HL-60/S4 (cell line): ENCODE measurements around the gene OSBPL3.
"Not testable (repeated sequence)": the region's sequence is repeated elsewhere in the genome, so short reads cannot be mapped to it uniquely, and the experiment has no call there.

ENCODE experiments used
- in situ Hi-C: fragments of 300-500 bp; cut with MboI; formaldehyde crosslinking; loops from 2 replicates; pipeline ENCODE4 v1.14.3; 2022; ENCODE audit warnings: low sequenced_read_pairs

OSBPL3 gene

DNA sequence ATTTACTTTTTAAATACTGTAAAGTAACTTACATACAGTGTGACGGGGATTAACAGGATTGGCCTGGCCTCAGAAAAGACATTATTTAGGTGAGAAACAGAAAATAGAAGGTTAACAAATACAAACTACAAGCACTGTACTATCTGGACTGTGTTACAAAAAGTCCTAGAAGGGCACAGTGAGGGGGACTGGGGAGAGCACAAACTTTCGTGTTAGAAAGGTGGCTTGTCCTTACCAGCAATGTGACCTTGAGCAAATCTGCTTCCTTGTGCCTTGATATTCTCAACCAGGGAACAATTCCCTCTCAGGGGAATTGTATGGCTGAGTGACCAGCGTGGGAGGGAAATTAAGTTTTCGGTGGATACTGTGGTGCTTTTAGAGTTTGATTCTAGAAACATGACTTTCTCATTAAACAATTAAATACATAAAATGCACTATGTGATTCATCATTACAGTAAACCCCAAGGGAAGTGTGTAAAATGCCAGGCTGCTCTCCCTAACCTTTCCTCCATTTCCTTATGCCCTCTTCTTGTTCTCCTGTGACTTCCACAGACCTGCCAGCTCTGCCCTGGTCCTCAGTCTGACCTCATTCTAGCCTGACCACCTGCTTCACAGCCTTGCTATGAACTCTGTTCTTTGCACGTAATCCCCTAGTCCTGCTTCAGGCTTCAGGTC is 57.7 kb downstream of the OSBPL3 start:
- in situ Hi-C loops: no loop called here

DNA sequence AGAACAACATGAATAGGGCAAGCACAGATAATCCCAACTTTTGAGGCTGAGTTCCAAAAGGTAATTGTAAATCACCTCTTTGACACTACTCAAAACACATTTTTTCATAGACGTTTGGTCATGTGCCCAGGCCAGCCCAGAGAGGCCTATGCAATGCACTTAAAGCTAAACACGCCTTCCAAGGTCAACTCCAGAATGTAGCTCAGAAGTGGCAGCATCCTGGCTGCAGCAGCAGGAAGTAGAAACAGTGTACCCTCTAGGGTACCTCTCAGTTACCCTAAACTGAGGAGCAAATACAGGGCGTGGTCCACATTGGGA is 58.7 kb downstream of the OSBPL3 start:
- in situ Hi-C loops: no loop called here

DNA sequence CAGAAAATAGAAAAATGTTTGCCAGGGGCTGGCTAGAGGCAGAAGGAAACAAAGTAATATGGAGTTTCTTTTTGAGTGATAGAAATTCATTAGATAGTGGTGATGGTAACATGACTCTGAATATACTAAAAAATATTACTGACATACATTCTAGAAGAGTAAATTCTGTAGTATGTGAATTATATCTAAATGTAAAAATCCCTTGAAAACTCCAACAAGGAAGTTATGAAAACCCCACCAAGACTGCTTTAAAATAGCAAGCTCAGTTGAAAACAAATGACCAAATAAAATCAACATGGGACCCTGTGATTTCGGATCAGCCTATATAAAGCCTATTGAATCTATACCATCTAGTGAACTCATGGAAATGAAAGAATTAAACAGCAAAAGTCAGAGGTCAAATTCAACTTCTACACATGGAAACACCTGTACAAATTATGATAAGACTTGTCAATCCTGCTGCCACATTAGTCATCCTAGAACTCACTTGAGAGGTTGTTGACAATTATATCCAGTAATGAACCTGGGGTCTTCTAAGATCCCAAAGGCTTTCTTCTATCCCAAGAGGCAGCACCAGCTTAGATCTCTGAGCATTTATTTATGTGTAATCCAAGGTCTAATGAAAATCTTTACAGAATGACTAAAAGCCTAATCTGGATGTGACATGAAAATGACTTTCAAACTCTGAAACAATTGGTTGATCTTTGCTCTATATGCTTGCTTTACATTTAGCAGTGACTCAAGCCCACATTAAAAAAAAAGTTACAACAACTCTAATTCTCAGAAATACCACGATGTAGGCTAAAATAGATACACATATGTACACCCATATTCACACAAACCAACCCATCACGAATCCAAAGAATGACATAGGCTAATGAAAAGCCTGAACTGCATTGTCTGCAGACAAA is 59.3 kb downstream of the OSBPL3 start:
- in situ Hi-C loops: no loop called here

DNA sequence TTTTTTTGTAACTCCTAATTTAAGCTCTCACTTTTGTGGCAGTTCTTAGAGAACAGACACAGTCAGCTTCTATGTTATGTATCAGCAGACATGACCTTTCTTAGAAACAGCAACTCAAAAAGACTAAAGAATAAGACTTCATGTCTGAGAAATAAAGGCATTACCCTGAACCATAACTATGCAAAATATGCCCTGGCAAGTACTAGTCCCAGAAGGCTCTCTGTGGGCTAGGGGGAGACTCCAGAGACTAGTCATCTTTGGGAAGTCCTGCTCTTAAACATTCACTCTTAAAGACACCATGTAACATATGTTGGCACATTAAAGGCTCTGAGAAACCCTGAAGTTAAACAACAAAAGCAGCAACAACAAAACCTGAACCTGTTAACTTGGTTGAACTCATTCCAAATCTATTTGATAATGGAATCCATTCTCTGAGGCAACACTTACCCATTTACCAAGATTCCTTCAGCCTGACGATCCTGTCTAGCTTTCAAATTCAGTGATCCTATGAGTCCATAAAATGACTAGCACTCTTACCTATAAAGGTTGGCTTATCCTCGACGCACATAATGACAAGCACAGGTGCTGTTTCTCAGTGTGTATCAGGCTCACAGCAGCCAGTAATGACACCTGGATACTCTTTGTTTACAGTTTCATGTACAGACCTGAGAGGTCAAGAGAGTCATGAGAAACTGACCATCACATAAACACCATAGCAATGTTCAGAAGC is 62.3 kb downstream of the OSBPL3 start:
- in situ Hi-C loops: no loop called here

DNA sequence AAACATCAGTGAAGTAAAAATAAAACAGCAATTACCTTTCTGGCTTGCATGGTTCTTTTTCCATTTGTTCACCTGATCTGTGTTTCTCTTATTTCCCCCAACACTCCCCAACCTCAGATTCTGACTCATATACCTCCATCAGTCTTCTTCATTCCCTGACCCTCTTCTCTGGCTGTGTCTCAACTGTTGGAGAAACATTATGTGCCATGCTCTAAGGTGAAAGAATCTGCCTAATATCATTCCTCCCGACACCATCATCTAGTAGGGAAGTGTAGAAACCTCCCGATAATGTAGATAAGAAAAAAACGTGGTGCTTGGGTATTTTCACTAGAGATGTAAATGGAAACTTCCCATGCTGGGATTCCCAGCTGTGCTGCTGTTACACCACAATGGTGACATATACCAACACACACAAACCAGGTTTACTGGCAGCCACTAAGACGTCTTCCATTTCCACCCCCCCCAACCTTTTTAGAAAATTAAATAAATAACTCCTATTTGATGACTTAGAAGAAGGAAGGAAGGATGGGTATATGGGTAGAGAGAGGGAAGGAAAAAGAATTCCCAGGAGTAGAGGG is 63.4 kb downstream of the OSBPL3 start:
- in situ Hi-C loops: no loop called here

DNA sequence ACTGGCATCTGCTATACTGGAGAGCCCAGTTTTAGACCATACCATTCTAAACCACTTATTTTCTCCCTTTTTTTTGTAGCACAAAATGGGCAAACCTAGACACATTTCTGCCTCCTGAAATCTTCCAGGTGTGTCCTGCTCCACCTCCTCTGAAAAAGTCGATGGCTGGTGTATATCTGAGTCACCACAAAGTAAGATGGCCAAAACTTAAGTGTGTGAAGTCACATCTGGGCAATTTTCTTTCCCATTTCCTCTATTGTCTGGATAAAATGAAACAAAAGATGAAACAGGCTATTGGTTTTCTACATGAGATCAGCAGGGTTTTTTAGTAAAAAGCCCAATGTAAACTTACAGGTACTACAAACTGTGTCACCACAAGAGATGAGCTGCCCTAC is 65.5 kb downstream of the OSBPL3 start:
- in situ Hi-C loops: no loop called here

DNA sequence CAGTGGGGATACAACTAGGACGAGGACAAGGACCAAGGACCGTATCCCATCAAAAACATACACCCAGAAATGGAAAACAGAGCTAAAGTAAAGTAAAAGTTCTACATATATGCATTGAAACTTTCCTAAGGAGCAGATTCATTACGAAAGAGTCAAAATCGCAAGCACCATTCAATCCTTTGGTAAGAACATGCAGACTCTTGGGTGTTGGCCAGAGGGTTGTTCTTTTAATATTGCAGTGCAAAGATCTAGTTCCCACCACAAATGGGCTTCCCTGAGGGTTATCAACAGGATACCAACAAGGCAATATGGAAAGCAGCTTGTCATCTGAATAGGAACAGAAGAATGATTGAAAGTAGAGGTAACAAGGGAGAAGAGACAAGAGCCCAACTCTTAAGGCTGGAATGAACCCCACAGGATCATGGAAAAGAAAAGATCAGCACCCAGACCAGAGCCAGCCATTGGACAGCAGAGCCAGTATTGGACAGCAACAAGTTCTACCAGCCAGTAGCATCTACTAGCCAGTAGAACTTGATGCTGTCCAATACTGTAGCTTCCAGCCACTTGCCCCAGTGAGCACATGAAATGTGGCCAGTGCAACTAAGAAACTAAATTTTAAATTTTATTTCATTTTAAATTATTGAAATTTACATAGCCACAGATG is 66.0 kb downstream of the OSBPL3 start:
- in situ Hi-C loops: no loop called here

DNA sequence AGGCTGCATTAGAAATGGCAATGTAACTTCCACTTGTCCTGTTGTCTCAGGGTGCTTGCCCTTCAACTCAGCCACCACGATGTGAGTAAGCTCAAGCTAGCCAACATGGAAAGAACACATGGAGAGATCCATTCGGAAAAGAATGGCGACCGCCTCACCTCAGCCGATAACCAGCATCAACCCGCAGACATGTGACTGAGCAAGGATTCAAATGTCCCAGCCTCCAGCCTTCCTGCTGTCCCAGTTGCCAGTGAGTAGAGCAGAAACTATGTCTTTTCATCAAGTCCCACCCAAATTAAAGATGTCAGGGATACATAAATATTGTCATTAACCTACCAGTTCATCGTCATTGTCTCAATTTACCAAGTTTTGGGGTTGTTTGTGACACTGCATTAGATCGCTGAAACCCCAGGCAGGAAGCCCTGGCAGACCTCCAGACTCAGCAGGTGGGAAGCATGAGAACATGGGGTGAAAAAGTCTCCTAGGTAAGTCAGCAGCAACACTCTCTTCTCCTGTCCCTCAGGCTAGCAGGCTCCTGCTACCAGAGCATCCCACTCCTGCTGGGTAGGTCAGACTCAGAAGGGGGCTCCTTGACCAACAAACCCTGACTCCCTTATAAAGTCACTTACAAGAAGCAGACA is 67.0 kb downstream of the OSBPL3 start:
- in situ Hi-C loops: no loop called here

DNA sequence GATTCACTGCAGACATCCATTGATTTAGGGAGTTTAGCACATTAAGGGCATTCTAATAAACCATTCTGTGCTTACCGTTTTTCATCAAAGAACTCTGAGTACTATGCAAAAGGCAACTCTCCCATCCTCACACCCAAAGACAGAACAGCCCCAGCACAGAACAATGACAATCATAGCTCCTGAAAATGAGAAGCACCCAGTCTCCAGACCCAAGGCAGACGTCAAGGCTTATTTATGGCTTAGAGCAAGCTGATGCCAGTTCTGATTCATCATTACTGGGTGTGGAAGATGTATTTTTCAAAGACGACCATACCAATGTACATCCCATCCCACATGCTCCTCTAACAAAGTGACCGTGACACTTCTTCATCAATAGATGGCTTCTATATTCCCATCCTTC is 67.6 kb downstream of the OSBPL3 start:
- in situ Hi-C loops: no loop called here

DNA sequence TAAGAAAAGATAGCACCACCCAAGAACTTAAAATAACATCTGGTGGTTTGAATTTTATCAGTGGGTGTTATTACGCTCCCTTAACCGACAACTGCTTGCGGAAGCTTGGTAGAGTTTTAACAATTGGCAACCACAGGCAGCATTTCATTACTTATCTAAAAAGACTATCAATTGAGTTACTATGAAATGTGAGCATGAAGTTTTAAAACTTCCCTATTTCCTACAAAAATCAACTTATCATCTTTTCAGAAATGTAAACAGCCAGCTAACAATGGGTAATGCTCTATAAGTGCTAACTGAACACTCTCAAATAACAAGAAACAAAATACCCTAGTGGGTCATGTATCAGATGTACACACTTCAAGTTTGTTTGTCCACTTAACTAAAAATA is 68.8 kb downstream of the OSBPL3 start:
- in situ Hi-C loops: no loop called here

DNA sequence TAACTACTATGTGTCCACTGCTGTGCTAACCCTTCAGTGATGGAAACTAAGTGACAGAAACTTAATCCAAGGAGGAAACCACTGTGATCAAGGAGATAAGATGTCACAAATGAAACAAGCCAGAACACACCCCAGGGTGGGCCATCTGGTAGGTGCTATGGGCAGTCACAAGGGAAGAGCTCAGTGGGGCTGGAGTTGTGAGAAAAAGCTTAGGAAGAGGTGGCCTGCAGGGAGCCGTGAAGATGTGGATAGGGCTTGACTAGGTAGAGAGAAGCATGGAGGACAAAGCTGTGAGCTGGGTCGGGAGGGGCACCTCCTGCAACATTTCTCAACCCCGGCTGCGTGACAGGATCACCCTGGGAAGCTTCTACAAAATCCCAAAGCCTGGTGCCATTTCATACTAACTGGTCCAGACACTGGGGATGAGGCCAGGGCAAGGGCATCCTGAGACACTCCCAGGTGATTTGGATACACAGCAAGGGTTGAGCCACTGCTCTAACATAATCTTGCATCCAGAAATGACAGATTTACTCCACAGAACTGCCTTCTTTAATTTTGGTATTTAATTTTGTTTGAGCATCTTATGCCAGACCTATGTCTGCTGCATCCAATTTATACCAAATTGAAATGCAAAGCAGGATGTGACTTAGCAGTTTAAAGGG is 69.3 kb downstream of the OSBPL3 start:
- in situ Hi-C loops: no loop called here

DNA sequence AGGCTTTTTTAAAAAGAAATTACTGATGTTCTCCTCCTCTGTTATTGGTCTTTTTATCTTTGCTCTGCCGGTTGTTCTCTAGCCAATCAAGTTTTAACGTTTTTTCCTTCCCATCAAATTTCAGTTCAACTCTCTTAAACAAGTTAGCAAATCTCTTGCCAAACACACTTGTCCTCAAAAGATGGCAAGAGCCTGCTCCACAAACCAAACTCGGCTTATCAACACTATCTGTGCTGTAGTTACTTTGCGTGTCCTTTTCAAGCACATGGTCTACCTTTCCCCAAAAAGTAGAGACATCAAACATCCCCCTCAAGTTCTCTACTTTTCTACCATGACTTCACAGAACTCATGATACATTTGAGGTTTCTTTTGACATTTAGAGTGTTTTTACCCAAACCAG is 71.3 kb downstream of the OSBPL3 start:
- in situ Hi-C loops: no loop called here

DNA sequence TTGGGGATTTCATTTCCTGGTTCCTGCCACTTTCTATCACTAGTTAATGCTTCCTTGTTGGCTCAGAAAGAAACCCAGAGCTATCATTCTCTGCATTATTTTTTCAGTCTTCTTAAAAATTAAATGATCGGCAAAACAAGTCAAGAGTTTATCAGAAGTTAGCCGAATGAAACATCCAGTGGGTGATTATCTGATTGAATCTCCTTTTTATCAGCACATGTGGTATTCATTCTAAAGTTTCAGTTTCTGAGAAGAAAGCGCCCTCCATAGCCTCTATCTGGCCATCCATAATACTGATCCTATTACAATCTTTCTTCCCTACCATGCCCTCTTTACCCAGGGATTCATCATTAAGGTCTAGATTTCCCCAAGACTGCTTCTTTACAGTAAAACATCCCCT is 71.8 kb downstream of the OSBPL3 start:
- in situ Hi-C loops: no loop called here

DNA sequence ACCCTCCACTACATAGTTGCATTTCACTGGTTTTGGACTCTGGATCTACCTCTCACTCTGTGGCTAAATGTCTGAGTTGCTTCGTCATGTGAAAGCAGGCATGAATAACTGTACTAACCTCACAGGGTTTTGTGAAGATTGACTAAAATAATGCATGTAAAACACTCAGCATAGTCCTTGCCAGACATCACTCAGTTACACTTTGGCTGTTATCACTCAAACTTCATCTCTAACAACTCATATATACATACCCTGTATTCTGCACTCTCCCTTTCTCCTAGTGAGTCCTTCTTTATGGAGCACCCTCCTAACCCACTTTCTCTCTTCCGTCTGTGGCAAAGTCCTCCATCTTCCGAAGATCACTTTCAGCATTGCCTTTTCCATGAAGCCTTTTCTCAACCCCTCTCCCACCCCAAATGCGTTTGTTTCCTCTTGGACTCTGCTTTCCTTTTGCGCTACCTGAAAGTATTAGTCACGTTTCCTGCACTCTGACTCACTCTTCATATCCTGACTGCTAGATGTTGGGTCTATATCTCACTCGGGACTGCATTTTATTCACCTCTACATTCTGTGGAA is 72.6 kb downstream of the OSBPL3 start:
- in situ Hi-C loops: no loop called here

DNA sequence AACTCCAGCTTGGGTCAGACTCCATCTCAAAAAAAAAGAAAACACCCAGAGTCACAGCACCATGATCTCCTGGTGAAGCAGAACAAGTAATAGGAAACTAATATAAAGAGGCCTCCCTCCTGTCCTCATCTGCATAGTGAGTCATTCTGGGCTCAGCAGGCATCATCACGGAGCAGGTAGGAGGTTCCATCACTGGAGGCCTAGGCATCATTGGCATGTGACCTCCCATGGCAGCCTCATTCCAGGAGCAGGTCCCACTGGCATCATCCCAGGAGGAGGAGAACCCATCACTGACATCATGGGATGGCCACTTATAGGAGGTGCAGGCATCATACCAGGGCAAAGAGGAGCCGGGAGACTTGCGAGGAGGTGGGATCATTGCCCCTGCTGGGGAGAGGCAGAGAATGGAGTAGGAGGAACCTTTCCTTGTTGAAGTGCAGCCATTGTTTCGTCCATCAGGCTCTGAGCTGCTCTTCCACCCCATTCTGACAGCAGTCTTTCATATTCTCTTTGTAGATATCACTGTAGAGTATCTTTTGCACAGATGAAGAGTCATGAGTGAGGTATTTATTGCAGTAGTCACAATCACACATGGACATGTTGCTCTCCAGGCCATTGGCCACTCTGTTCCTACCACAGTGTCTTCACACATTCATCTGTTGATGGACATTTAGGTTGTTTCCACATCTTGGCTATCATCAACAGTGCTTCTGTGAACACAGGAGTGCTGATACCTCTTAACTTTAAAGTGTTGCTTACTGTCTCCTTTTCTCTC is 73.8 kb downstream of the OSBPL3 start:
- in situ Hi-C loops: no loop called here

DNA sequence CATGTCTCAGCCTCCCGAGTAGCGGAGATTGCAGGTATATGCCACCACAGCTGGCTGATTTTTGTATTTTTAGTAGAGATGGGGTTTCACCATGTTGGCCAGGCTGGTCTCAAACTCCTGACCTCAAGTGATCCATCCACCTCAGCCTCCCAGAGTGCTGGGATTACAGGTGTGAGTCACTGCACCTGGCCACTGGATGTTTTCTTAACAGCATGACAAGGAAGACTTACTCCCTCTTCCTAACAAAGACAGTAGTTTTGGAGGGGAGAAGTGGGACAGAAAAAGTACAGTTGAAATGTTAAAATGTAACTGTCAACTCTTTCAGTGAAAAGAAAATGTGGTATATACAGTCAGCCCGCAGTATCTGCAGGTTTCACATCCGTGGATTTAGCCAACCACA is 76.0 kb downstream of the OSBPL3 start:
- in situ Hi-C loops: not testable (repeated sequence)

DNA sequence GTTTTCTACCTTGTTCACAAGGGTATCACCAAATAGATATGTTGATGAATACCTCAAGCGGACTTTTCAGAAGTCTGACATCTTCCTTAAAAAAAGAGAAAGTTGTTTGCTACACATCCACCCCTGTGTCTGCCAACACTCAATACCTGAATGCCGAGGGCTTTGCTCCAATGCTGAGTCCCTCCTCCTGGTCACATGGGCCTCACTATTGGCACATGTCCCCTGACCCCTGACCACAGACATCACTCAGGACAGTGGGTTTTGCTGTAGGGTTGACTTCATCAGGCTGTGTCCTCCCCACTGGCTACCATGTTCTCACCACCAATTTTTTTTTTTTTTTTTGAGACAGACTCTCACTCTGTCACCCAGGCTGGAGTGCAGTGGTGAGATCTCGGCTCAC is 76.4 kb downstream of the OSBPL3 start:
- in situ Hi-C loops: no loop called here

DNA sequence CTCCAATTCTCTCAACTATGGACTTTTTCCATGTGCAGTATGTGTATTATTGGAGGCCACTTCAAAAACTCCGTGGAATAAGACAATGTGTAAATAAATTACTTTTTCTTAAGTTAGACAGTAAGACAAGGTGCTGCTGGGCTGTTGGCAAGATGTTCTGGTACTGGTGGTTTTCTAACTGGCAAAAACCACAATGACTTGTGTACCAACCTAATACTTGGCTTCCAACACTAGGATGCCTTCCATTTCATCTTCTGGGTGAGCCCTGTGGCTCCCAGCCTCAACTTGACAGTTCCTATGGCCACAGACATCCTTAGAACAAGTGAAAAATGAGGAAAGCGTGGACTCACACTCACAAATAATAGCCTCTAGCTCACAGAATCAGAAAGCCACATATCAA is 77.0 kb downstream of the OSBPL3 start:
- in situ Hi-C loops: no loop called here

DNA sequence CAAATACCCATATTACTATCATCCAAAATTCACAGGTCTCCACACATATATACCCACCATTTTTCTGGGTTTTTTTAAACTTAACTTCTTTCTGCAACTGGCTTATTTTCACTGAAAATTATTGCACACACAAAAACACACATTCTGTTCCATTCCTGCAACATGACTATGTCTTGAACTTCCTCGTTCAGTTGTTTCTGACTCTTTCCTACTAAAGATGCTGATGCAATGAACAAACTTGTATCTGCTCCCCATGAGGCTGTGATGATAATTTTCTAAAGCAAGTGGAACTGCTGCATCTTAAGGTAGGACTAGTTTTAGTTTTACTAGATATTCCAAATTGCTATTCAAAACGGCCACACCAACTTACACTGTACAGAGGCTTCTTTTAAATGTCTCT is 77.7 kb downstream of the OSBPL3 start:
- in situ Hi-C loops: no loop called here
